DMS53 (cell line): Measurements from ENCODE around the gene ITGB2.

Experiments
- DNase-seq: peaks from one replicate; lab custom pipeline; 2025; lab: John Stamatoyannopoulos, UW

ITGB2 gene

DNA sequence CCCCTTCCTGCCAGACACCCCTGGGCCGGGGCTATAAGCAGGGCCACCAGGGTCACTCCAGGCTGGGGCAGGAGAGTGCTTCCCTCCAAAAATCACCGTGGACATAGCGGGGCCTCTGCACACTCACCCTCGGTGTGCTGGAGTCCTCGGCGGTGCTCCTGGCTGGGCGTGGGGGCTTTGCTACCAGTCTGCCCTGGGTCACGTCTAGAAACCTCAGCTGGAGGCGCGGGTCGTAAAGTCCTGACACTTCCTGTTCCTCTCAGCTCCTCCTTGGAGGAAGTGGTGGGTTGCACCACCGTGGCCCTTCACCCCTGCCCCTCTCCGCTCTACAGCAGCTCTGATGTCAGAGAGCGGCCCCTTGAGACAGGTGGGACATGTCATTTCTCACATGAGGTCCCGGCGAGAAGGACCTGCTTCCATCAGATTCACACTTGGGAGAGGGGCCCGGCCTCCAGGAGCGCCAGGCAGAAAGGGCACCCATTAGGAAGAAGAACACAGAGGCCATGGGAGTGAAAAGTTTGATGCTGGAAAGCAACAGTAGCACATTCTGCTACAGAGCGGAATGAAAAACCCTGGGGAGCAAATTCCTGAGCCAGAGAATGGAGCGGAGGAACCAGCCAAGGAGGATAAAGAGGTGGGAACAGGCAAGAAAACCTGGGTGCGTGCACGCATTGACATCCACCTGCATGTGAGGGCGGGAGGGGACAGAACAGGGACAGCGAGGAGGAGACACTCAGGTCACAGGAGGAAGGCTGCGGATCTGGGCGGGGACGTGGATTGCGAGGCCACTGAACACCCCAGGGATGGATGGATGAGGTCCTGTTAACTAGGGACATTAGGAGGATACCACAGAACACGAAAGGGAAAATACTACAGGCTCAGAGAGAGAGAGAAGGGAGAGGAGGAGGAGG, at the start of gene ITGB2:
TSS of gene ITGB2 (minus strand) at position 206 of the 911 bp plus-strand sequence. CDS start 10,117 bp downstream, outside the sequence.
- no peak for DNase-seq

DNA sequence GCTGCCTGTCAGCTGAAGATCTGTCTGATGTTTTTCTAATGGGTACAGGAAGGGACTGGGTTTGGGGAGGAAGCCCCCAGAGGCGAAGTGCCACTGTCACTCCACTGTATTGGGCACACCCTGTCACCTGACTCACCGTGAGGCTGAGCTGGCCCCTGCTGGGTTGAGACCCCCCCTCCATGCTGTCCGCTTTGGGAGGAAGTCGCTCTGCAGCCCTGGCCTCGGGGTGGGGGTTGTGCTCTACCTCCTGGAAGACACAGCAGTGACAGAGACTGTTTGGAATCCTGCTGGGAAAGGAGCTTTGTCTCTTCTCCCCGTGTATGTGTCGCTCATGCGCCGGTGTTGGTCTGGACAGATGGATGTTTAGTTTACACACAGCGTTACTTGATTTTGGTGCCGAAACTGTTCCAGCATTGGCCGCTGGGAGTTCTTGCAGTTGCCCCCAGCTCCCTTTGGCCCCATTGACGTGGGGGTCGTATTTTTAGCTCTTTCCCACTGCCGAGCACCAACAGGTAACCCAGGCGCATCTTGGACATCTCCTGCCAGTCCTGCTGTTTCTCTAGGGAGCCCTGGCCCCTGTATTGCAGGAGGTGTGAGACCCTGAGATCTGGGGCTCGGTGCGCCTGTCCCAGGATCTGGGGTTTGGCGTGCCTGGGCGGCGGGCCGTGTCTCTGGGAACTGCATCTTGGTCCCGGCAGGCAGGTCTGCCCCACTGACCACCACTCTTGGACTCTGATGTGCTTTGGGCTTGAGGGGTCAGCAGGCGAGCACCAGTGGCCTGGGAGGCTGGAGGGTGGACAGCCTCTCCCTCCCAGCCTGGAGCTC, 49.4 kb upstream of the ITGB2 start:
- DNase-seq: no peak

DNA sequence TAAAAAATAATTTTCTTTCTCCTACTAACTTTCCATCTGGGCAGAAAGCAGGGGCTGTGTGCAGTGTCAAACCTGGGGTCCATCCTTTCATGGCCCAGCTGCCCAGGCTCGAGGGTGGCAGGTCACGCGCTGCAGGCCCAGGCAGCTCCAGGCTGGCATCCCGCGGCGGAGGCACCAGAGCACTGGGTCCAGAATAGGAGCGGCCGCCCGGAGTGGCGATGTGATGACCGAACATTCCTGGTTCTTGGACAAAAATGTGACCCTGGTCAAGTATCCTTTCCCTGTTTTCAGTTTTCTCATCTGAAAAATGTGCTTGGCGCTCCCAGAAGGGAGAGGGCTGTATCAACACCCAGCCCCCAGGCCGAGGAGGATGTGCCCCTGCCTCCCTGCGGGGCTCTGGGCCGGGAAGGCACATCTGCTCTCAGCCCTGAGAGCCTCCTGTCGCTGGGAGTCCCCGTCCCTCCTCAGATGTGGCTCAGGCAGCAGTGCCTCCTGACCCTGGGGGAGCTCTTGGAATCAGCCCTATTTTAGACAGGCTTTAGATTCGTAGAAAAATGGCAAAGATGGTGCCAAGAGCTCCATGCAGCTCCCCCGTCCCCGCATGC, 48.5 kb upstream of the ITGB2 start:
- DNase-seq: no peak

DNA sequence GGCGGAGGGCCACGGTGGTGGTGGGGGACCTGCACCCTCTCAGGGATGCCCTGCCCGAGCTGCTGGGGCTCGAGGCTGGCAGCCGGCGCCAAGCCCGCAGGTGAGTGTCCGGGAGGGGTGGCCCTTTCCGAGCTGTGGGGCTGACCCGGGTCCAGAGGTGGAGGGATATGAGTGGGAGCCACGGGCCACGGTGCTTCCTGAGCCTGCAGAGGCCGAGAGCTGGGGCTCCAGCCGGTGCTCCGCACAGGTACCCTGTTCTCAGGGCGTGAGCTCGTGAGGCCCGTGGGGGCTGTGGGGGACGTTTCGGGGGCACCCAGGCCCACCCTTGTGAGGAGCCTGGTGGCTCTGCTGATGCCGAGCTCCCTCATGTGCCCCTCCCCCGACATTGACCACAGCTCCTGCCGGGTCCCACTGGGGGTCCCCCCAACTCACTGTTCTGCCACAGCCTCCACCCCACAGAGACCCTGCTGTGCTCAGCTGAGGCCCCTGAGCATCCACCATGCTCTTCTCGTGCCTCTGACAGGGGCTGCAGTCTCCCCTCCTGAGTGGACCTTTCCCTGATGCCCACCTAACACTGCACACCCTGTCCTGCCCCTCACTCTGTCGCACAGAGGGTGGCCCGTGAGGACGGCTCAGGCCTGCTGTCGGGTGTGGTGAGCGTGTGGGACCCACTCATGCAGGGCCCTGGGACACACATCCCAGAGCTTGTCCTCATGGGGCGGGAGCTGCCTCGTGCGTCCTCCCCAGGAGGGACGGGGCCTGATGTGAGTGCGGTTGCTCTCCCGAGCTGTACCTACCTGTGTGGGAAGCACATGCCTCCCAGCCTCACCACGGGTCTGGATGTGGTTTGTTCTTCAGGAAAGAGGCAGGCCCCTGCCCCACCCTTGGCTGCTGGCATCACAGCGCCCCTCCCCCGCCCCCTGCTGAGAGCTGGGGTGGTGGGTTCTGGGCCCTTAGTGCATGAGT, 46.7 kb upstream of the ITGB2 start:
- DNase-seq: no peak

DNA sequence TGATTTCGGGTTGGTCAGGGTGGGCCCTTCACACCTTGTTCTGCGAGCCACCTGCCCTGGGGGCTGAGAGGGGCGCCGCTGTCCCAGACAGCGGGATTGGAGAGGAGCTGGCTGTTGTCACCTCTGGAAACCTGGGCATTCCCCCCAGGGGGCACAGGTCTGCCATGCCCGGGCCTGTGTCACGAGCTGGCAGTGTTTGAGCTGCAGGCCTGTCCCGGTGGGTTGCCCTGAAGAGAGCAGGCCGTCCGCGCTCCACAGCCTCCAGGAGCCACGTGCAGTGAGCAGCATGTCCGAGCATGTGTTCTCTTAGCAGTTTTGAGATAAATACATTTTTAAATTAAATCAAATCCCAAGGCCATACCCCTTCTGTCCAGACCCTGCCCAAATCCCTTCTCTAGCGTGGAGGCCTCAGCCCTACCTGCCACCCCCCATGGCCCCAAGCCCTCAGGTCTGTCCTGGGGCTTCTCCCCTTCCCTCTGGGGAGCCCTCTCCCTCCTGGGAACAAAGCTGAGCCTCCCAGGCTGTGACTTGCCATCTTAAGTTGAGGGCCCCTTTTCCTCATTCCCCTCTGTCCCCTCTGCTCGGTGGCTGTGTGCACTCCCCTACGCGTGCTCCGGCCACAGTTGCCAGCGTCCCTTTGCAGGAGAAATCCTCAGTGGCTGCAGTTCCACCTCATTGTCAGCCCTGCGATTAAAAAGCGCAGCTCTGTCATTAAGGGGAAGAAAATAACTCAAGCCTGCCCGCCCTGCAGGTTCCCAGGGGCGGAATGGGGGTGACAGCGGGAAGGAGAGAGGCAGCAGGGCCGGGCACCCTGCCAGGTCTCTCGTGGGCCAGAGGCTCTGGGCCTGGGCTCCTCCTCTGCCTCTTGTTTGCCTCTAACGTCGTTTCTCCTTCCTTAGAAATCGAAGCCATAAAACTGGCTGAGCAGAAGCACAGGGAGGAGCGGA, 45.7 kb upstream of the ITGB2 start:
- no peak for DNase-seq

DNA sequence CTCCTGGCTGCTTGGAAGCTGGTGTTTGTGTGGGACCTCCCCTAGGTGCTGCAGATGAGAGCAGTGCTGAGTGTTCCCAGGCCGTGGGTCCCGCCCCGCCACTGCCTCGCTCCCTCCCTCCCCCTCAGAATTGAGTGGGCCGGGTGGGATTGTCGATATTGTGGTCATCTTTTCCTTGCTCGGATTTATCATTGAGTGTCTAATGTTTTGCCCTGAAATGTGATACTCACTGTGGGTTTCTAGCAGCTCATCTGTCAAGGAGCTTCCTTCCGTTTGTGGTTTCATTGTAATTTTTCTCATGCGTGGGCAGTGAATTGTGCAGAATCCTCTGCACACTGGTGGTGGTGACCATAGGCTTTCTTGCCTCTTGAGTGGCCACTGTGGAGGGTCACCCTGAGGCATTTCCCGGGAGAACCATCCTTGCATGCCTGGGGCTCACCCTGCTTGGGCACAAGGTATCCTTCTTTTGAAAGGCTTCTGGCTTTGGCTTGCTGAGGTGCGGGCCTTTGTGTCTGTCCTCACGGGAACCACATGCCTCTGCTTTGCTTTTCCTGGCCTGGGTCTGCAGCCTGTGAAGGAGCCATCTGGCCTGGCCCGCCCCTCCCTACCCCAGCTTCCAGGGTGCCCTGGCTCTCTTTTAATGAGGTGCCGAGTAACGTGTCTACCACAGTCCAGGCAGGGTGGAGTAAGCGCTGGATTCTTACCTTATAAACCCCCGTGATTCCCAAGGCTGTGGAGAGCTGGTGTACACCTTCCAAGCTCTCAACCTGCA, 44.7 kb upstream of the ITGB2 start:
- no peak for DNase-seq

DNA sequence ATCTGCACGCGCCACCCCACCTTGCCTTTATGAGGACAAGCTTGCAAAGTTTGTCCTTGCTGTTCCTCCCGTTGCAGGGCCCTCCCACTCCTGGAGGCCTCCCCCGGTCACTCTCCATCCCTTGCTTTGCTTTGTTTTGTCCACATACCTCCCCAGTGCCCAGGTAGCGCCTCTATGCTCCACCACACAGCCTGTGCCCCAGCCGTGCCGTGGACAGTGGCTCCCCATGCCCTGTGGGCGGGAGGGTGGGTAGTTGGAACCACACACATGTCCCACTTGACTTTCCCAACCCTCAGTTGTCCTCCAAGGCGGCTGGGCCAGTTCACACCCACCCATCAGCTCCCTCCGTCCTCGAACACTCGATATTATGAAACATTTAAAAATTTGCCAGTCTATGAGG, 43.7 kb upstream of the ITGB2 start:
- no peak for DNase-seq

DNA sequence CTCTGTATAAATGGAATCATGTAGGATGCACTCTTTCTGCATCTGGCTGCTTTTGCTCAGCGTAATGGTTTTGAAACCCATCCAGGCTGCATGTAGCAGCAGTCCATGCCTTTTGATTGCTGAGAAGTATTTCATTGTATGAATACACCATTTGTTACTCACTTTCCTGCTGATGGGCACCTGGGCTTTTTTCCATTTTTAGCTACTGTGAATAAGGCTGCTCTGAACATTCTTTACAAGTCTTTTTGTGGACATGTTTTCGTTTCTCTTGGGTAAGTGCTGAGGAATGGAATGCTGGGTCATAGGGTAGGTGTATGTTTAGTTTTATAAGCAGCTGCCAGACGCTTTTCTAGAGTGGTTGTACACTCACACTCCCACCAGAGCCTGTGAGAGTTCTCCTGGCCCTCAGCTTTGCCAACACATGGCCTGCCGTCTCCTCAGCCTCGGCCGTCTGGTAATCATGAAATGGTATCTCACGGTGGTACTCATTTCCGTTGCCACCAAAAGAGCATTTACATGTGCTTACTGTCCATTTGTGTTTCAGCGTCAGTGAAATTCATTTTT, 41.8 kb upstream of the ITGB2 start:
- no peak for DNase-seq

DNA sequence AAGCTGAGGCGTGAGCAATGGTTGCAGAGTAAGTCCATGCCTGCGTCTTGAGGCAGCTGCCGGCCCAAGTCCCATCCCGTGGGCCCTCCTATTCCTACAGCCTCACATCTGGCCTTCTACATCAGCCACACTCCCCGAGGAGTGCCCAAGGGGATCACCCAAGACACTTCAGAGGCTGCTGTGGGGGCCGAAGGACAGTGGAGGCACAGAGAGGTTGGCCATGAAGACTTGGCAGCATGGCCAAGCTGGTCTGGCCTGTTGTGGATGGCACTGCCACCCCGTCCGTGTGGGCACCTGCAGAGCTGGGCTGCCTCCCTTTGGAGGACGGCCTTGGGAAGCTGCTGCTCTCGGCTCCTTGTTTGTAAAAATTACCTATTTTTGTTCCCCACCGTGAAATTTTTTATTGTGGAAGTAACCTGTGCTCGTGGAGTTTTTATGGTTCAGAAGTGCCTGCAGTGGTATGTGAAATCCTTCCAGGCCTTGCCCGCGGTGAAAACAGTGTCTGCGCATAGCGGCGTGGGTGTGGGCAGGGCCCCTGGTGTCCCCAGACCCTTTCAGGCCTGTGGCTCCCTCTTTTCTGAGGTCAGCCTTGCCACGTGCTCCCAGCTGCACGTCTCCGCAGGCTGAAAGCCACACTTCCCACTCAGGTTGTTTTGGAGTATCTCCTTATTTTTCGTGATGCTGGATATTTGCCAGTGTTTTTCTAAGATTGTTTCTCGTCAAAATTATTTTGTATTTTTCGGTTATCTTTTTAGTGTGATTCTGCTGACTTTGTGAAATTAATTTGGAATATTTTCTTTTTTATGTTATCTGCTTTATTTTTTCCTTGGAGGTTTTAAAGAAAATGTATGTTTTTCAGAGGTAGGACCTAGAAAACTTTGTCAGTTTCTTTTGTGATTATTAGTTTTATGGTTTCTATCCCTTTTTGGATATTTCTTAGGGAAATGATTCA, 39.7 kb upstream of the ITGB2 start:
- DNase-seq: no peak

DNA sequence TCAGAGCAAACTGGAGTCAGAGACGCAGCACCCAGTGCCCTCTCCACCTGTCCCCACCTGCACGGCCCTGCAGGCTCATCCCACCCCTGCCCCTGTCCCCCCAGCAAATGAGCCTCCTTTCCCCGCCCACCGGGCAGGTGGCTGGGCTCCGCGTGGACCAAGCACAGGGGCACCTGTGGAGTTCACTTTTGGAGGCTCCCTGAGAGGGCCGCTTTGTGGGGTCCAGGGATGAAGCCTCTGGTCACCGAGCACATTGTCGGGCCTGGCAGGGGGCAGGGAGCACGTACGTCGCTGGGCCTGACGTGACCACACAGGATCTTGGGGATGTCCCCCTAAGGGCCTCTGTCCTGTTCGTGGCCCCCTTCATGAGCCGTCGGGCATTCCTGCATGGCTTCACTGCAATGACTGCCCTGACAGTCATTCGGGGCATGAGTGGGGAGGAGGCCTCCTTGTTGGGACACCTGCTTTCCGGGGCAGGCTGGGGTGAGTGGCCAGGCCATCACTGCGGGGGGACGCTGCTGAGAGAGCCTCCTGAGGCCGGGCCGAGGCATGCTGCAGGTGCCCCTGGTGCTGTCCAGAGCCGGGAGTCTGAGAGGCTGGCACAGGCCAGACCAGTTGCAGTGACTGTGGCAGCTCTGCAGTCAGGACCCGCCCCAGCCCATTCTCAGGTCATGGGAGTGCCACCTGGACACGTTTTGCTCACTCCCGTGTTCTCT, 38.8 kb upstream of the ITGB2 start:
- no peak for DNase-seq

DNA sequence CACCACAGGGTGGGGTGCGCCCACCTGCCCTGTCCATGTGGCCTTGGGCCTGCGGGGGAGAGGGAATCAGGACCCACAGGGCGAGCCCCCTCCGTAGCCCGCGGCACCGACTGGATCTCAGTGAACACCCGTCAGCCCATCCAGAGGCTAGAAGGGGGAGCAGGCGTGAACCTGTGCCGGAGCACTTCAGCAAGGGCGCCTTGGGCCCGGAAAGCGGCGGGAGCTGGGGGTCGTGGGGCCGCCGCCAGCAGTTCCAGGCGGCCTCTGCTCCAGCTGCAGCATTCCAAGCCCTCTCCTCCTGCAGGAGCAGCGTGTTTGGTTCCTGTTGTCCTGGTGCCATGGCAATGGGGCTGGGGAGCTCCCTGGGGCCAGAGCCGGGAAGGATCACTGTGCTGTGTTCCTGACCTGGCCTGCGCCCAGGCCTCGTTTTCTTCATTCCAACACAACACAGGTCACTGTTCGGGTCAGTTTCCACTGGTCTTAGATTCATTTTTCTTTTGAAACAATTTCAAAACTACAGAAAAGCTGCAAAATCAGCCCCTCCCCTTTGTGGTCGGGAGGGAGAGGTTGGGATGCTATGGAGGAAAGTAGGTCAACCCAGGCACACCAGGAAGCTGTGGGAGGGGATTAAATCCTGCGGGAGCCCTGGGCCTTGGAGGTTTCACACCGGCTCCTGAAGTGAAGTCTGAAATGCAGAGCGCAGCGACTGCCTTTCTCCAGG, 37.9 kb upstream of the ITGB2 start:
- no peak for DNase-seq

DNA sequence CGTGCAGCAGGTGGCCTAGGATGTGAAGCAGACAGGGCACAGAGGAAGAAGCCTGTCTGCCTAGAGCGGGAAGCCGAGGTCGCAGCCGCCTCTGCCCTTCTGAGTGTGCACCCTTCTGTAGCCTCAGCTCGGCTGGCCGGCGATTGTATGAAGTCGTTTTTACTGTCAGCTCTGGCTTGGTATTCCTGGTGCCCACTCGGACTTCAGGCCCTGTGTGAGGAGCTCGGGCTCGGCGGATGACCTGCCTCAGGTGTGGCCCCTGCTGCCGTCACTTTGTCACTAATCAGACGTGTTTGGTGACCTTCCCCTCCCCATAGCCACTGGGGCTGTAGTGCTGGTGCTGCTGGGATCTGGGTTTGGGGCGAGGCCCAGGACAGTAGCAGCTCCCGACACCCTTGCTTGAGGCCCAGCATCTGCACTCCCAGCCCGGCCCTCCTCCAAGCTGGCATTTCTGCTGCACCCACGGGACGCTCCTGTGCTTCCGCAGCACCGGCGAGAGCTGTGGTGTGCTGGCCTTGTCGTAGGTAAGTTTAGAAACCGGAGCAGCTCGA, 37.3 kb upstream of the ITGB2 start:
- no peak for DNase-seq

DNA sequence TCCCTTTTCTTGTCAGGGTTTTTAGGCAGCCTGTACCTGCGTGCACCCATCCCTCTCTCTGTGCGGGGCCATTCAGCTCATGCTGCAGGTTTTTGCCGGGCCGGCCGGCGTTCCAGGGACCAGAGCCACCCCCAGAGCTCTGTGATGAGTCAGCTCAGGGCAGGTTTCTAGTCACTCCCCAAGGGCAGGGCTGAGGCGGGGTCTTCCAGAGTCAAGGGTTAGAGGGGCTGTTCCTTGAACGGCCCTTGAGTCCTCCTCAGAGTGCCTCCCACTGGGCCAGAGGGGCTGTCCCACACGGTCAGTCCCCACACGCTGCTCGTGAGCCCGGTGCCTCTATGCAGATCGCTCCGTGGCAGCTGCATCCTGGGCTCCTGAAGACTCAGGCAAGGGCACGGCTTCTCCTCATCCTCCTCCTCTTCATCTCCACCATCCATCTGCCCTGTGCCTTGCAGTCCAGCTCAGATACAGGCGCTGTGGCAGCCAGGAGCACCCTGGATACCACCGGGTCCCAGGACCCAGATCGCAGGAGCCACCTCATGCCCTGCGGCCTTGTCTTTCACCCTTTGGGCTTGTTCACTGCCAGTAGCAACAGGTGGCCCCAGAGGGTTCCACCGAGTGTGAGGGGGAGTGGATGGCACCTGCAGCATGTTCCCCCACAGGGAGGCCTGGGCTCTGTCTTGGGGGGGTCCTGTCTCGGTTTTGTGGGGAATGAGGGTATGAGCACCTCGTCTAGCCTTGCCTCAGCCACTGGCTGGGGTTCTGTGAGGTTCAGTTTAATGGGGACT, 36.5 kb upstream of the ITGB2 start:
- DNase-seq: no peak

DNA sequence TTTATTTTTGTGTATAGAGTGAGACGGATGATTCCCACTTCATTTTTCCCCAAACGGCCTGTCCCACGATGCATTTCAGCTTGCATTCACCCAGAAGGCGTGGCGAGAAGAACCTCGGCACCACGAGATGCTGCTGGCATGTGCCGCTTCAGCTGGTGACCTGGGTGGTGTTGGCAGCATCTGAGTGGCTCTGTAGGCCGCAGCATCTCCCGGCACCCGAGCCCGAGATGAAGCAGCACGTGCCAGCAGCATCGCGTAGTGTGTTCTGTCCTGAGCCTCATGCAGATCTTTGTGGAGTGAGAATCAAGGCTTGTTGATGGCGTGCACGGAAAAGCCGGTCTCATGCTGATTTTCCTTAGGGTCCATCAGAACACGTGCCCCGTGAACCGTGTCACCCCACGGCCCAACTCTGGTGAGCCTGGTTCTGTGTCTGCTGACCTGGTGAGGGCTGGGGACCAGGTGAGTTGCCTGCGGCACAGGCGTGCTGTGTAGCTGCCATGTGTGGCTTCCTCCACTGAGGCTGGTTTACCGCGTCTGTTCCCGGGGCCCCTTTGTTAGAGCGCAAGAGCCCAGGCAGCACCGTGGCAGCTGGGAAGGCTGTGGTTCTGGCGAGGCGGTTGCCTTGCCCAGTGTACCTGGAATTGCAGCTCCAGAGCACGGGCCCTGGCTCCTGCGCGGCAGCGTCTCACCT, 35.8 kb upstream of the ITGB2 start:
- no peak for DNase-seq

DNA sequence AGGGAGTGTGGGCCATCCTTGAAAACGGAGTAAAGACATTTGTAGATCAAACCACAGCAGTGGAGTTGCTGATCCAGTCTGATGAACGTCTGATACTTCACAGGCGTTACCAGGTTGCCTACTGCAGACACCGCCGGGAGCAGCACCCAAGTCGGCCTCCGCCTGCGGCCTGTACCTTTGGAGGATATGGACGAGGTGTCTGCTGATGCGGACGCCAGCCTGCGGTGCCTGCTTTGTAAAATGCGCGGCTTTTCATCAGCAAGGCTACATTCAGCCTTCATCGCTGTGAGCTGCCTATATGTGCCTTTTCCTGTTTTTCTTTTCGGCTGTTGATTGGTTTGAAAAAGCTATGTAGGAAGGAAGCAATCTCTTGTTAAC, 35.1 kb upstream of the ITGB2 start:
- no peak for DNase-seq
